ENCODE data around the gene S100A8. TPM values are rescaled to one million over a fixed set of nuclear protein-coding genes. Genes with fewer than 3 reads are reported as not detected.

S100A8 gene
- total RNA-seq, 1 donor from 2014 or later, result not detected

DNA sequence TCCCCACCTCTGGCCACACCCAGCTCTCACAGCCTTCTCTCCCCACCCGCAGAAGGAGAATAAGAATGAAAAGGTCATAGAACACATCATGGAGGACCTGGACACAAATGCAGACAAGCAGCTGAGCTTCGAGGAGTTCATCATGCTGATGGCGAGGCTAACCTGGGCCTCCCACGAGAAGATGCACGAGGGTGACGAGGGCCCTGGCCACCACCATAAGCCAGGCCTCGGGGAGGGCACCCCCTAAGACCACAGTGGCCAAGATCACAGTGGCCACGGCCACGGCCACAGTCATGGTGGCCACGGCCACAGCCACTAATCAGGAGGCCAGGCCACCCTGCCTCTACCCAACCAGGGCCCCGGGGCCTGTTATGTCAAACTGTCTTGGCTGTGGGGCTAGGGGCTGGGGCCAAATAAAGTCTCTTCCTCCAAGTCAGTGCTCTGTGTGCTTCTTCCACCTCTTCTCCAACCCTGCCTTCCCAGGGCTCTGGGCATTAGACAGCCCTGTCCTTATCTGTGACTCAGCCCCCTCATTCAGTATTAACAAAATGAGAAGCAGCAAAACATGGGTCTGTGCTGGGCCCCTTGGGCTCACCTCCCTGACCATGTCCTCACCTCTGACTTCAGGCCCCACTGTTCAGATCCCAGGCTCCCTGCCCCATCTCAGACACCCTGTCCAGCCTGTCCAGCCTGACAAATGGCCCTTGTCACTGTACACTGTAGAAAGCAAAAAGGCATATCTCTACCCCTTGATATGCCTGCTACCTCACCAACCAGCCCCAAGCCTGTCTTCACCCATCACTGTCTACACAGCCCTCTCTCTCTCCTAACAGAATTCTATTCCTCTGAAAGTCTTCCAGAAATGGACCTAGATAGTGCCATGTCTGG, 30.0 kb downstream of the S100A8 start:
- no peaks in the 10 kb centered on the region for H3K27me3 ChIP-seq (ENCODE audit: control insufficient read depth, insufficient read depth, low read length)
- no peak for DNase-seq (ENCODE audit: low read depth)
- H3K36me3 ChIP-seq (ENCODE audit: control insufficient read depth, insufficient read depth, low read length), result no peaks in the 10 kb centered on the region
- TF ChIP-seq CTCF (IDR thresholded peaks at IDR 0.05; ENCODE audit: insufficient read depth, low read length, poor library complexity, severe bottlenecking), result no peak
- no peak overlapping the region for H3K4me3 ChIP-seq (ENCODE audit: low read depth, low read length)

DNA sequence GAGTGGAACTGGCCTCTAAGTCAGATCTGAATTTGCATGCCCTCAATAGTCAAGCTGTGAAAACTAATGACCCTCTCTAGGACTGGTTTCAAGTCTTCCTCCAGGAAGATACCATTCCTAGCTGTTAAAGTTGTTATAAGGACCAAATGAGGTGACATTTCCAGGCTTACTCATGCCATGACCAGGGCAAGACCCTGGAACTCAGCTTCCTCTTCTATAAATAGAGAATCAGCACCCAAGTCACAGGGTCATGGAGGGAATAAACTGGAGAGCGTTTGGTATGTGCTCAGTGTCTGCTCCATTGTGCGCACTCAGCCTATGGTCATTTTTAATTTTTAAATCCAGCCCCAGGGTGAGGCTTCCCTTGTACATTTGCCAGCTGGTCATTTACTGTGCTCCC, 30.7 kb downstream of the S100A8 start:
- DNase-seq (ENCODE audit: low read depth), result no peak
- Histone ChIP-seq H3K4me3 (ENCODE audit: low read depth, low read length) (no peak overlapping the region), H3K36me3 (ENCODE audit: control insufficient read depth, insufficient read depth, low read length) (no peaks in the 10 kb centered on the region), H3K27me3 (ENCODE audit: control insufficient read depth, insufficient read depth, low read length) (no peaks in the 10 kb centered on the region)
- TF ChIP-seq CTCF (IDR thresholded peaks at IDR 0.05; ENCODE audit: insufficient read depth, low read length, poor library complexity, severe bottlenecking), result no peak

DNA sequence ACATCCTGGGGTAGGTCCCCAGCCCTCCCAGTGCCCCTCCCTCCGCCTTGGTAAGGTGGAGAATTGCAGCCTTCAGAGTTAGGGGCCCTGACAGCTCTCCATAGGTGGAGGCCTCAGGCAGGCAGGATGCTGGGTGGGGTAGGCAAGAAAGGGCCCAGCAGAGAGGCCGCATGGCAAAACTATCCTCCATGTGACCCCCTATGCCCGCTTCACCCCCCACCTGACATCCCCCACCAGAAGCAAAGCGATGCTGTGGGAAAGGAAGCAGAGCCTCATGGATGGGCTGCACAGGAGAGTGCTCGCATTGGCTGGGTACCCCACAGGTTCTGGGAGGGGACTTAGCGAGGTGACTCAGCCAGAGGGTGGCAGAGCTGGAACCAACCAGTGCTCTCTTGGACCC, 31.6 kb downstream of the S100A8 start:
- Histone ChIP-seq H3K27me3 (ENCODE audit: control insufficient read depth, insufficient read depth, low read length) (no peaks in the 10 kb centered on the region), H3K36me3 (ENCODE audit: control insufficient read depth, insufficient read depth, low read length) (no peaks in the 10 kb centered on the region), H3K4me3 (ENCODE audit: low read depth, low read length) (no peak overlapping the region)
- DNase-seq (ENCODE audit: low read depth), result no peak
- no peak for TF ChIP-seq CTCF (IDR thresholded peaks at IDR 0.05; ENCODE audit: insufficient read depth, low read length, poor library complexity, severe bottlenecking)

- DNase-seq (ENCODE audit: low read depth), result no peak
- no peaks in the 10 kb centered on the region for H3K36me3 ChIP-seq (ENCODE audit: control insufficient read depth, insufficient read depth, low read length)
- TF ChIP-seq CTCF (IDR thresholded peaks at IDR 0.05; ENCODE audit: insufficient read depth, low read length, poor library complexity, severe bottlenecking), result no peak
- H3K27me3 ChIP-seq (ENCODE audit: control insufficient read depth, insufficient read depth, low read length), result no peaks in the 10 kb centered on the region
- H3K4me3 ChIP-seq (ENCODE audit: low read depth, low read length), result no peak overlapping the region
Observed at GRCh38 chr1:153358691-153358975, 32.2 kb downstream of the S100A8 start.

DNA sequence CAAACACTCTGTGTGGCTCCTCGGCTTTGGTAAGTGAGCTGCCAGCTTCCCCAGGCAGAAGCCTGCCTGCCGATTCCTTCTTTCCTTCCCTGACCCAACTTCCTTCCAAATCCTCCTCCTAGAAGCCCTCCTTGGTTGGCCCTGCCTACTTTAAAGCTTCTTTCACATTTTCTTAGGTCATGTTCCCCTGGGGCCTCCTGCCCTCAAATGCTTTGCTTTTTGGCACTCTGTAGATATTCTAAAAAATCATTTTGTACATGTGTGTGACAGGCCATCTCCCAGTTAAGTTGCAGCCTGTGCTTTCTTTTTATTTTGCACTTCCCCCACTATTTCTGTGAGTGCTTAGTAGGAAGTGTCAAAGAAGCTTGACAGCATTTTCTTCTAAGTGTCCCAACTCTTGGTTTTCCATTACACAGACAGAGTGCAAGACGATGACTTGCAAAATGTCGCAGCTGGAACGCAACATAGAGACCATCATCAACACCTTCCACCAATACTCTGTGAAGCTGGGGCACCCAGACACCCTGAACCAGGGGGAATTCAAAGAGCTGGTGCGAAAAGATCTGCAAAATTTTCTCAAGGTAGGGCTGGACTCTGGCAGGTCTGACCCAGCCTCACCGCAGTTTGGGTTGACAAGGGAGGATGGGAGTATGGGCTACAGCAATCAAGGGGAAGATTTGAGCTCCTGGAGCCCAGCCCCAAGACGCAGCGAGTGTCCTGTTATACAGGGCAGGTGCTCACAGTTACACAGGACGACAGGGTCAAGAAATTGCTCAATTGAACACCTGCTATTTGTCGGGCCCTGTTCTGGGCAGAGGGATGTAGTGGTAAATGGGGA, 32.8 kb downstream of the S100A8 start, which contains the start of gene S100A9:
S100A9 (plus strand) TSS at position 2 of the 838 bp plus-strand sequence; CDS start at position 432, 430 bp downstream.
- Histone ChIP-seq H3K27me3 (ENCODE audit: control insufficient read depth, insufficient read depth, low read length) (no peaks in the 10 kb centered on the region), H3K4me3 (ENCODE audit: low read depth, low read length) (no peak within 1 kb of the TSS), H3K36me3 (ENCODE audit: control insufficient read depth, insufficient read depth, low read length) (no peaks in the 10 kb centered on the region)
- TF ChIP-seq CTCF (IDR thresholded peaks at IDR 0.05; ENCODE audit: insufficient read depth, low read length, poor library complexity, severe bottlenecking), result no peak
- no peak for DNase-seq (ENCODE audit: low read depth)

Data from kidney epithelial cell (primary cell).